Activated gamma-delta T cell treated with Interleukin-2 at 50 U/mL for 16 hours (primary cell): ENCODE results near the gene TXLNG.
"Not testable (repeated sequence)": the region's sequence is repeated elsewhere in the genome, so short reads cannot be mapped to it uniquely, and the experiment has no call there.

Source experiments
- DNase-seq: peaks from one replicate; pipeline ENCODE4 v3.0.0-alpha.2; 2020

TXLNG gene

GRCh38 chrX:16839219-16839851 lies 53.1 kb downstream of the TXLNG start:
- no peak for DNase-seq

- no peak for DNase-seq
These were observed 53.7 kb downstream of the TXLNG start for GRCh38 chrX:16839852-16840460.

- DNase-seq = no peak
These were observed 56.4 kb downstream of the TXLNG start for GRCh38 chrX:16842684-16843083.

- no peak for DNase-seq
These were observed 57.1 kb downstream of the TXLNG start for GRCh38 chrX:16843208-16843909.

GRCh38 chrX:16845686-16846085 lies 59.4 kb downstream of the TXLNG start:
- DNase-seq = no peak

GRCh38 chrX:16848541-16848940 lies 62.3 kb downstream of the TXLNG start:
- DNase-seq = no peak

- no peak for DNase-seq
These were observed 65.2 kb downstream of the TXLNG start for GRCh38 chrX:16851421-16851820.

- DNase-seq = no peak
These were observed 65.6 kb downstream of the TXLNG start for GRCh38 chrX:16851827-16852226.

- DNase-seq = no peak
These were observed 66.4 kb downstream of the TXLNG start for GRCh38 chrX:16852617-16853179.

- DNase-seq = no peak
These were observed 67.3 kb downstream of the TXLNG start for GRCh38 chrX:16853537-16853936.

- DNase-seq = no peak
These were observed 69.3 kb downstream of the TXLNG start for GRCh38 chrX:16855363-16856075.

GRCh38 chrX:16856076-16856404 lies 69.8 kb downstream of the TXLNG start:
- DNase-seq = not testable (repeated sequence)

- DNase-seq = no peak
These were observed 70.5 kb downstream of the TXLNG start for GRCh38 chrX:16856744-16857143.

GRCh38 chrX:16862829-16863228 lies 76.6 kb downstream of the TXLNG start:
- DNase-seq = no peak

GRCh38 chrX:16867947-16868346 lies 81.7 kb downstream of the TXLNG start:
- no peak for DNase-seq

GRCh38 chrX:16868920-16869319 lies 82.7 kb downstream of the TXLNG start:
- no peak for DNase-seq

- DNase-seq = peak; percentile 43
These were observed 83.3 kb downstream of the TXLNG start for GRCh38 chrX:16869393-16870094.

- DNase-seq = peak; percentile 93
These were observed 84.0 kb downstream of the TXLNG start, which contains the start of gene RBBP7 for GRCh38 chrX:16870095-16870861. TSS of gene RBBP7 (minus strand) at chrX:16870362. CDS start at chrX:16870053, 309 bp downstream.

GRCh38 chrX:16870862-16871815 lies 84.9 kb downstream of the TXLNG start:
- no peak for DNase-seq

GRCh38 chrX:16873106-16873505 lies 86.8 kb downstream of the TXLNG start:
- no peak for DNase-seq
